Lower leg skin (tissue), 4 donors: Measurements from ENCODE around the gene ERN2. TPM values are rescaled to one million over a fixed set of nuclear protein-coding genes. Genes with fewer than 3 reads are reported as not detected.

ENCODE experiments used
- DNase-seq, 2 donors: peaks; one replicate each; pipeline ENCODE4 v3.0.0-alpha.2; 2019; ENCODE audit warnings: low spot score in 2 of 2
- H3K4me3 ChIP-seq: fragments of 200-600 bp; sonication (generic); 2 replicates; pipeline ENCODE4 v1.5.1; 2017; ENCODE audit warnings: mild to moderate bottlenecking, low read depth; ENCODE audit not compliant: poor library complexity, severe bottlenecking
- CTCF ChIP-seq, 3 donors: fragments of 450-650 bp; IDR thresholded peaks; one replicate each; pipeline ENCODE4 v1.5.1; 2016; ENCODE audit warnings: antibody characterized with exemption in 3 of 3, mild to moderate bottlenecking in 3 of 3, moderate library complexity in 2 of 3
- POLR2A ChIP-seq, 2 donors: fragments of 450-650 bp; IDR thresholded peaks; one replicate each; pipeline ENCODE4 v1.6.1; 2016 to 2017; ENCODE audit warnings: antibody characterized with exemption in 2 of 2, mild to moderate bottlenecking in 1 of 2, moderate library complexity in 1 of 2
- WGBS, 2 donors: methylation state at CpG; one replicate each; pipeline ENCODE4 v1.1.5; 2018; 5-methylcytosine and 5-hydroxymethylcytosine counted together
- intact Hi-C: fragments of 100-400 bp; cut with DNase I; formaldehyde crosslinking; loops from one replicate; pipeline ENCODE4 v1.15.0; 2023; ENCODE audit warnings: low total_unique reads
- total RNA-seq, 4 donors: library from RNA; depleted of rRNA; stranded (reverse); fragments of >200 nt; gene quantifications; one replicate each; pipeline ENCODE4 v1.1.0, GENCODE V29; 2016

The ERN2 gene
- total RNA-seq, 4 donors from 2014 or later, result 0.25 to 2.4 (median 0.49) TPM

- 63 to 75% methylated on average over 8 of the region's 8 CpGs for WGBS, 2 donors
- DNase-seq, result no peak
- H3K4me3 ChIP-seq, result no peak overlapping the region
- intact Hi-C loops, result no loop called here
- TF ChIP-seq CTCF (IDR thresholded peaks at IDR 0.05) (no peak), POLR2A (IDR thresholded peaks at IDR 0.05) (no peak)
These were observed 12.0 kb downstream of the ERN2 start for GRCh38 chr16:23701045-23701444.

- TF ChIP-seq POLR2A (IDR thresholded peaks at IDR 0.05), result no peak
- no peak for TF ChIP-seq CTCF (IDR thresholded peaks at IDR 0.05)
- intact Hi-C loops, result no loop called here
- no peak for DNase-seq
- 26 to 39% methylated on average over 6 to 8 of the region's 8 CpGs for WGBS, 2 donors
- no peak overlapping the region for H3K4me3 ChIP-seq
These were observed 12.5 kb downstream of the ERN2 start for GRCh38 chr16:23700509-23700908.

GRCh38 chr16:23700093-23700492 is 12.9 kb downstream of the ERN2 start:
- H3K4me3 ChIP-seq, result no peak overlapping the region
- 80 to 82% methylated on average over 2 of the region's 2 CpGs for WGBS, 2 donors
- no peak for DNase-seq
- TF ChIP-seq CTCF (IDR thresholded peaks at IDR 0.05), result no peak
- no peak for TF ChIP-seq POLR2A (IDR thresholded peaks at IDR 0.05)
- intact Hi-C loops, result no loop called here

GRCh38 chr16:23699100-23699499 is 13.9 kb downstream of the ERN2 start:
- DNase-seq, result no peak
- intact Hi-C loops, result no loop called here
- WGBS, 2 donors, result 70 to 79% methylated on average over 4 of the region's 4 CpGs
- H3K4me3 ChIP-seq, result no peak overlapping the region
- TF ChIP-seq CTCF (IDR thresholded peaks at IDR 0.05) (no peak), POLR2A (IDR thresholded peaks at IDR 0.05) (no peak)

- no peak overlapping the region for H3K4me3 ChIP-seq
- whole genome bisulfite sequencing, 2 donors, result 86 to 87% methylated on average over 10 to 11 of the region's 11 CpGs
- DNase-seq, result no peak
- intact Hi-C loops, result no loop called here
- TF ChIP-seq CTCF (IDR thresholded peaks at IDR 0.05) (no peak), POLR2A (IDR thresholded peaks at IDR 0.05) (no peak)
These were observed 17.3 kb downstream of the ERN2 start for GRCh38 chr16:23695756-23696155.

- intact Hi-C loops, result no loop called here
- WGBS, 2 donors, result 17 to 23% methylated on average over 31 to 32 of the region's 32 CpGs
- no peak overlapping the region for H3K4me3 ChIP-seq
- DNase-seq, result no peak
- TF ChIP-seq POLR2A (IDR thresholded peaks at IDR 0.05), result no peak
- TF ChIP-seq CTCF (IDR thresholded peaks at IDR 0.05), result no peak
These were observed 18.2 kb downstream of the ERN2 start for GRCh38 chr16:23694644-23695373.
